GM18502 (cell line): Measurements from ENCODE around the gene ERBB2.
A peak's percentile ranks its signal among the peaks of the same experiment; 100 is the strongest.

Source experiments
- ATAC-seq: cut with Tn5 transposase; IDR thresholded peaks from one replicate; pipeline ENCODE4 v1.9.1; 2021; ENCODE audit warnings: mild to moderate bottlenecking; ENCODE audit not compliant: unreplicated experiment, poor library complexity

The ERBB2 gene

DNA sequence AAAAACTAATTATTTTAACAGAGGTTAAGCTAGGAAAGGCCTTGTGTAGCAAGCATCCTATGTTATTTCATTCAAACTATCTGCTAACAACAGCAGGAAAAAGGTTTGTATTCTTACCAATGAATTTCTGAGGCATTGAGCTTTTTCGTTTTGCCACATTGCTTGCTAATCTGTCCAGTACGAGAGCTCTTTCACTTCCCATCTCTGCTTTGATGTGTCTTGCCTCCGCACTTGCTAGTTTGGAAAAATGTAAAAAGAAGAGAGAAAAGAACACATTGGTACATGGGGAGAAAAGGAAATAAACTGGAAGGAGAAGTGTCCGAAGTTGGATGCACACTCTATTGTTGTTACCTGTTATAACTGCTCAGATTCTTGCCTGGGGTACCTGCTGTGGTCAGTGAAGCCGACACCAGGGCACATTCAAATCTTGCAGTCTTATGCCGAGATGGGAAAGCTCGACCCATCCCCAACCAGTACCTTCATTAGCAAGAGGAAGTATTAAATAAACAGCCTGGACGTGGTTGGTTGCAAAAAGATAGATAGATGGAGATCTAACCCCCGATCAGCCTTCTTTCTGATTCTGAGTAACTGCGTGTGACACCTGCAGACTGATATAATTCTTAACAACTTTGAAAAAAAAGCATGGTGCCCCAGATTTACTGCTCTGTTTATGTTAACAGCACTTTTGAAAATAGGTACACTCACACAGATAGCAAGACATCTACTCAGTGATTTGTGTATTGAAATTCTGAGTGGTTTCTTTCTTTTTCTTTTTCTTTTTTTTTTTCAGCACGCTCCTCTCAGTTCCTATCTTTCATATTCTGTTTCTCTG lies 77.9 kb downstream of the ERBB2 start:
- peak; percentile 50 for ATAC-seq
